Activated naive CD4-positive, alpha-beta T cell (primary cell): ENCODE data around the gene FMN1.

Source experiments
- DNase-seq, 4 experiments: peaks; one replicate each; lab custom pipeline; 2025; lab: John Stamatoyannopoulos, UW

The FMN1 gene

GRCh38 chr15:33009603-33010002 lies 184.9 kb downstream of the FMN1 start:
- no peak for DNase-seq

- DNase-seq = no peak
Observed at GRCh38 chr15:33009026-33009425, 185.5 kb downstream of the FMN1 start.

DNA sequence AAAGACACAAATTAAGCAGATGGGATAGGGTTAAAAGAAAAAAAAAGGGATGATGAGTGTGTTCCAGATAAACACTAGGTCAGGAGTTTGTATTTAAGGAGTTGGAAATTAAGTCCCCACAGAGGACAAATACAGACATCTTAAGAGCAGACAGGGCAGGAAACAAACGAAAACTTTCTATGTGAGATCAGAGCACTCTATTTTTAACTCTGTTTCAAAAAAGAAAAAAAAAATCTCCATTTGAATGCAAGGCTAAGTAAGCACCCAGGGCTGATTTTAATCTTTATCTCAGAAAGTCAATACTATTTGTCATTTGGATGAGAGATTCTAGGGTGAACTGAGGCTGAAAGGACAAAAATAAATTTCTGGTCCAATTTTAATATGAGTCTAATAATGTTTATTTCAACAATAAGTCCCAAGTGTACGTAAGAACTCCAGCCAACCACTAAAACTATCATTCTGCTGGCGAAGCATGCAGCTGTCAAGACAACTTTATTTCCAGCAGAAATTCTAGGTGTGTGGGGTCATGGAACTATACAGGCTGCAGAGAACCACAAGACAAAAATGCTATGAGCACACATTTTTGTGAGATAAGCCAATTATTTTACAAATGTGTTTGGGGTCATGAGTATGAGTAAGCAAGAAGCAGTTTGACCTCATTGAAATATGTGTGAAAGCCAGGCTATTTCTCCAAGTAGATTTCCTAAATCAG lies 186.1 kb downstream of the FMN1 start:
- DNase-seq = no peak

GRCh38 chr15:33007303-33007855 lies 187.1 kb downstream of the FMN1 start:
- no peak for DNase-seq

DNA sequence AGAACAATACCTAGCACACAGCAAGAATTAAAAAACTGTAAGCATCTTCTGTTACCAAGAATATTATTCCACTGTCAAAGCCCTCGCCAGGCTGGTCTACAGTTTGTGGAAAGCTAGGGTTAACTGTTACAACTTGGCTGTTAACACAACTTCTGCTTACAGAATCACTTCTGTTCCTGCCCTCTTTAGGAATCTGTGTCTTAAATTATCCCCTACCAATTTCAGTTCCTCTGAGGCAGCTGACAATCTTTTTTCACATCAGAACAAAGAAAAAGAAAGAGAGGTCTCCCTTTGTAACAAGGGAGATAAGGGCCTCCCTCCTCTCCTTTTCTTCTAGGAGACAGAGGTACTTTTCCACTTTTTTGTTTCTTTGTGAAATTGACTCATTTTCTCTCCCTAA lies 188.9 kb downstream of the FMN1 start:
- no peak for DNase-seq

DNA sequence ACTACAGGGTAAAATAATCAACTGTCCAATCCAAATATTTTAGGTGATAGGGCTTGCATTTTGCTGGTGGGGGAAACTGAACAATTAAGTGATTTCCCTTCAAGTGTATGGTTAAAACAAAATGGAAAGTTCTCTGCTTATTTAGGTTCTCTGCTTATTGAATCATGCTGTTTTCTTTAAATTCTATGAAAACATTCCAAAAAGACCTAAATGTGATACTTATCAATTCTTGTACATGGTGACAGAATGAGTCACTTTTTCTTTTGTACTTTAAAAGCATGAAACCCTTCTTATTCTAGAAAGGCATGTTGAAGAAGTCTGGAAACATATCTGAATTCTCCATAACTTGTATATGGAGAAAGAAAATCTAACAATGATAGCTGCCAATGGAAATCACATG lies 192.6 kb downstream of the FMN1 start:
- DNase-seq = no peak

DNA sequence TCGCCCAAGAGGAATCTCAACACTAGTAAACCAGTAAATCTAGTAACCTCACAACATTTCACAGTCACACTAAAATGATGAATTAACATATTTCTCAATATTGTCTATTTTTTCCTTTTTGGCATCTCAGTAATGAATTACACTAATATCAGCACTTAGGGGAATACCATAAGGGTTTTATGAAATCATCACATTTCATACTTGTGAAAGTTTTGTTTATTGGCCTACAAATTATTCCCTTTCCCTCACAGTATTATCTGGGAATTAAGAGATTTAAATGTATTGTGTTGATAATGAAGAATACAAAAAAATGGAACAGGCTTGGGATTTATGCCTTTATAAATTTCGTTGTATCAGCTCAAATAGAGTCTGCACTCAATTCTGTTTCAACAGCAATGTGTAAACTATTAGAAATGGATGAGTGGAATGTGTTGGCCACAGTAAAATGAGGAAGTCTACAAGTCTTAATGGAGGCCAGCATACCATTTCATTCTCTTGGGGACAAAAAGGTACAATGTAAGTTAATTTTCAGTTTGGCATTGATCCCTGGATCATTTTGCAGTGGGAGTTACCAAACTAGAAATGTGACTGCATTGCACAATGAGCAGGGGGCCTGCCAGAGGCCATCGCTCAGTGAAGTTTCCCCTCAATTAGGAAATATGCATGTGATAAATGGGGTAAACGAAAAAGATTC lies 195.4 kb downstream of the FMN1 start:
- DNase-seq = no peak

DNA sequence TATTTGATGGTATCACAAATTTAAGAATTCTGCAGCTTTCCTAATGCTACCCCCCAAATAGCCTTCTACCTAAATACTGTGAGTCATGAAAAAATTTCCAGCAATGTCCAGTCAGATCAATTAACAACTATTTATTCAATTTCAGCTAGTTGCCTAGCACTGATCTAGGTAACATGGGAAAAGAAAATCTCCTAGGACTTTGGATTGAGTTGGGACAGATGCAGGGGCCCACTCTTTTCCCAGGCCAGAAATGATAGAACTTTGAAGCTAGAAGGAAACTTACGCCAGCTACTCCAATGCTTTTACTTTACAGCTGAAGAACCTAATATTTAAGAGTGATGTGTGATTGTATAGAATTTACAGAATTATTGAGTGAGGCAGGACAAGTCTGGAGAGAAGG lies 196.3 kb downstream of the FMN1 start:
- no peak for DNase-seq

DNA sequence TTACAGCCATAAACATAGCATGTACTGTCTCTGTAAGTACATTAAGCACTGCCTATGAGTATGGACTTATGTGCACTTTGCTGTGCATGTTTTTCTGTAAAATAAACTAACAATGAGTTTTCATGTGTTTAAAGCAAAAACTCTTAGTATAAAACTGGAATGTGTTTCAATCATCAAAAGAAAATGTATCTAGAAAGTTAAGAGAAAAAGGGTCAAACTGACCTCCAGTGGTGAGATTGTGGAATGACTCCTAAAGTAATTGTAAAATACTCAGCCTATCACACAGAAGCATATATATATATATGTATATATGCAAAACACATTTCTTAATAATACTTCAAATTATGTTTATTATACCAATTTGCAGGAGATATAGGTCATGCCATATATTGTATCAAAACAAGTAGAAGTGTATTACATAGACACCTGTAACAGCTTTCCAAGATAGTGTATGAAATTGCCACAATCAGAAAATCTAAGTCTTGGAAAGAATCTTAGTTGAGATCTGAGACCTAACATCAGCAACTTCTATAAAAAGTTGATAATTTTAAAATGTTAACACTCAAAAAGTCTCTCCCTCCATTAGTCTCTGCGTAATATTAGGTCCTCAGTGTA lies 199.6 kb downstream of the FMN1 start:
- DNase-seq = no peak

- DNase-seq = no peak
Observed at GRCh38 chr15:32993285-32993684, 201.2 kb downstream of the FMN1 start.

DNA sequence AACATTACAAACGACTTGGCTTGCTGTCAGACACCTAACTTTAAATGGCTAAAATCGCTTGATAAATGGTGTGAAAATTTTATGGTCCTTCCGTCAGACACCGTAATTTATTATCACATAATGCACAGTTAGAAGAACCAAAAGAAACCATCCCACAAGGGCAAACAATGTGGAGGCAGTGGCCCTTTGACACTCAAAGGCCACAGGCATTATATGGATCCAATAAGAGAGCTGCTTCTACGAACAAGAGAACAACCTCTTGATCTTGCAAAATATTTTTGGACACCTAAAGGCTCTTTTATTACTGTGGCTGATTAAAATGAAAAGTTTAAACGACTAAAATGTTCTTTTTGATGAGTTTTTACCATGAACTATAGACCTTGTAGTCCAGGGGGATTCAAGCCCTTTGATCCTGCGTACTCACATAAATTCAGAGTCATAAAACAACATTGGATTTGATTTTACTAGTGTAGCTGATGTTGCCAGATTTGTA lies 202.8 kb downstream of the FMN1 start:
- DNase-seq = no peak

GRCh38 chr15:32990071-32990470 lies 204.4 kb downstream of the FMN1 start:
- no peak for DNase-seq

- no peak for DNase-seq
Observed at GRCh38 chr15:32987067-32987466, 207.4 kb downstream of the FMN1 start.

DNA sequence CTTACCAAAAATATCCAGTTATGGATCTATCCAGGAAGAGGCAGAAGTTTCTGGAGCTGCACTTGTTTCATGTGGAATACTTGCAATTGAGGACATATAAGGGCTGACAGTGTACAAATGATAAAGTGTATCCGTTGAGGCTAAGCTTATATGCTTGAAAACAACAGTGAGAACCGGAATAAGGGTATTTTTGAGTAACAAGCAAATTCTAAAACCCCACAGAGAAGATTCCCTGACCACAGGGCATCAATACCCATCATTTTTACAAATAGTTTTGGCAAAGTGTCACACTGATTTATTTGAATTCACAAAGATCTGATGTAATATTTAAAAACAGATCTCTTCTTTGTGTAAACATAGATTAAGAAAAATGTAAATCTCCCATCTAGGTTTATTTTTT lies 208.4 kb downstream of the FMN1 start:
- no peak for DNase-seq

DNA sequence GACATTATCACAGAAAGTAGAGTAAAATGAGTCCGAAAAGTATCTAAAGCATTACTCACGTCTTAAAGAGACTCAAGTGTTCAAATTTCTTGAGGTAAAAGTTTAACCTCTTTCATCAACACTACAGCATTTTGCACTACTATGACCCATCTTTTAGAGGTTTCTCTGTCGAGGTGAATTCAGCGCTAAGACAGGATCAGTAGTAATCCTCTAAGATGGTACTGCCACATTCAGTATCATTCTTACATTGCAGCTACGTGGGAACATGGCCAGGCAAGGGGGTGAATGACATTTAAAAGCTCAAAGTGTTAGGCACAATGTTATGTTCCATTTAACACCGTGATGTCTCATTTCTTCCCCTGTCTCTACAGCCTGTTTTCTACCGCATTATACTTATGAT lies 210.8 kb downstream of the FMN1 start:
- no peak for DNase-seq

- DNase-seq = no peak
Observed at GRCh38 chr15:32982001-32982400, 212.5 kb downstream of the FMN1 start.

- DNase-seq = no peak
Observed at GRCh38 chr15:32981536-32981935, 213.0 kb downstream of the FMN1 start.

- no peak for DNase-seq
Observed at GRCh38 chr15:32979710-32980109, 214.8 kb downstream of the FMN1 start.

- no peak for DNase-seq
Observed at GRCh38 chr15:32977506-32977905, 217.0 kb downstream of the FMN1 start.

GRCh38 chr15:32974691-32975090 lies 219.8 kb downstream of the FMN1 start:
- no peak for DNase-seq

DNA sequence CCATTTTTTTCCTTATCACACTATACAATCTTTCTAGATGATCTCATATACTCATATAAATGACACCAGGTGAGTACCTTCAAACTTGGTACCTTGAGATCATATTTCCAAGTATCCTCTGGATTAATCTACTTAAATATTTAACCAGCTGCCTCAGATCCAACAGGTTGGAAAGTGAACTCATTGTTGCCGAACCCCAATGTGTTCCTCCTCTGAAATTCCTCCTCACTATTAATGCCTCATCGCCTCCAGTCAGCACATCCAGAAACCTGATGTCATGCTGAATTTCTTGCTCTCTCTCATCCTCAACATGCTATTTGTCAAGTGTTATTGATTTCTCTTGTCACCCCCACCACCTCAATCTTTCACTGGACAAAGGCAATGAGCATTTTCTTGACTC lies 221.8 kb downstream of the FMN1 start:
- no peak for DNase-seq

DNA sequence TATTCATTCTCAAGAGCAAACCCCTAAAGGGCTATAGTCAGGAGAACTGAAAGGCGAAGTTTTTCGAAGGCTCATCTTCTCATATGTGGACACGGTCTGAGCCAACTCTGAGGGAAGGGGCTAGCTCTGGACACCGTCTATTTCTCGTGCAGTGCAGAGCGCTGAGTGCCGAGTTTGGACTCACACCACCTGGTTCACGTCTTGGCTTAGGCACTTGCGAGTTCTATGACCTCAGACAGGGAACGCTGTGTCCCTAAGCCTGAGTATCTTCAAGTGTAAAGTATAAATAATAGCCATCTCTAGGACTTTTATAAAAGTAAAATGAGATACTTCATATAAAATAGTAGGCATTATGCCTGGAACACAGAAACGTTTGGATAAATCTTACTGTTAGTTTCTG lies 223.7 kb downstream of the FMN1 start:
- no peak for DNase-seq

DNA sequence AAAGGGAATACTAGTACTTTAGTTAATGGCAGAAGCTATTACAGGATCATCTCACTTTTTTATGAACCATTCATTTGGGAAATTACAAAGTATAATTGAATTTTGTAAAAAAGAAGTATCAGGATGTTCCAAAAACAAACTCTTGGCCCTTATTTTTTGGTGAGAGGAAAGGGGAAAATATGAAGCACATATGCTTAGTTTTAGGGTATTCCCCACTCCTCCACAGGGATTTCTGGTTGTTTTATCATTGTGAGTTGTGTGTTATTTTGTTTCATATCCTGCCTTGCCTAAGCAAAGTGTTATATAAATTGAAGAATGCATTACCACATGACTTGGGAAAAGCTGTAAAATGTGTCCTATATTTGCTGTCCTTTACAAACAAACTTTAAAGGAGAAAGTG lies 227.0 kb downstream of the FMN1 start:
- DNase-seq = no peak
